H1 (cell line): ENCODE measurements around the gene RPL37A. TPM values are rescaled to one million over a fixed set of nuclear protein-coding genes. Genes with fewer than 3 reads are reported as not detected.

Experiments used
- CTCF ChIA-PET: fragments of 300-600 bp; sonication (Branson Sonifier 250); formaldehyde crosslinking; loops from one replicate; lab custom pipeline; 2021; ENCODE audit not compliant: partially characterized antibody; lab: Charles Lee
- POLR2A ChIA-PET: fragments of 300-600 bp; sonication (Branson Sonifier 250); formaldehyde crosslinking; loops from one replicate; lab custom pipeline; 2021; ENCODE audit warnings: inconsistent platforms; ENCODE audit not compliant: partially characterized antibody; lab: Charles Lee
- DNase-seq, 2 experiments: peaks; one replicate each; pipeline versions ENCODE4 v3.0.0 to v3.0.0-alpha.2; 2010 to 2022; ENCODE audit warnings: low spot score in 2 of 2, low read depth in 1 of 2, mixed read lengths in 1 of 2
- FAIRE-seq: peaks from 2 replicates; lab custom pipeline; 2011; peaks lifted over from hg19 to GRCh38; lab: Jason Lieb, UNC
- H2AFZ ChIP-seq: 2 replicates; pipeline ENCODE4 v1.8.1; 2012; ENCODE audit warnings: low read length, inconsistent platforms
- H2AK5ac ChIP-seq: 2 replicates; pipeline ENCODE4 v1.6.1; 2013; ENCODE audit warnings: low read depth, low read length
- H2BK120ac ChIP-seq: replicated peaks from 2 replicates; pipeline ENCODE3; 2013; ENCODE audit warnings: low read depth, low read length, inconsistent platforms
- H2BK12ac ChIP-seq: 2 replicates; pipeline ENCODE4 v1.6.1; 2013; ENCODE audit warnings: low read depth, low read length
- H2BK15ac ChIP-seq: 2 replicates; pipeline ENCODE4 v1.6.1; 2013; ENCODE audit warnings: low read length
- H2BK20ac ChIP-seq: 2 replicates; pipeline ENCODE4 v1.6.1; 2013; ENCODE audit warnings: low read length
- H2BK5ac ChIP-seq: 2 replicates; pipeline ENCODE4 v1.6.1; 2013; ENCODE audit warnings: low read depth, low read length
- H3K14ac ChIP-seq: 2 replicates; pipeline ENCODE4 v1.6.1; 2013; ENCODE audit warnings: inconsistent platforms; ENCODE audit not compliant: insufficient read length
- H3K18ac ChIP-seq: 2 replicates; pipeline ENCODE4 v1.6.1; 2013; ENCODE audit warnings: low read length; ENCODE audit errors: extremely low read depth
- H3K23ac ChIP-seq: 2 replicates; pipeline ENCODE4 v1.6.1; 2013; ENCODE audit warnings: inconsistent platforms; ENCODE audit not compliant: insufficient read length
- H3K23me2 ChIP-seq: 2 replicates; pipeline ENCODE4 v1.6.1; 2013; ENCODE audit warnings: low read depth, low read length
- H3K27ac ChIP-seq: 2 replicates; pipeline ENCODE4 v1.6.1; 2011; ENCODE audit warnings: low read depth, low read length, inconsistent platforms
- H3K27me3 ChIP-seq, 4 experiments: replicated peaks in 1 of 4; 1 replicate in 1 of 4; 2 replicates in 3 of 4; pipeline versions ENCODE4 v1.6.1 to v1.8.1; 2011 to 2013; ENCODE audit warnings: low read length in 3 of 4, mild to moderate bottlenecking in 3 of 4, inconsistent platforms in 2 of 4, mixed read lengths in 2 of 4, moderate library complexity in 1 of 4; ENCODE audit not compliant: control insufficient read depth in 3 of 4, insufficient read depth in 3 of 4; ENCODE audit errors: extremely low read depth in 1 of 4
- H3K36me3 ChIP-seq, 4 experiments: 2 replicates each; pipeline versions ENCODE4 v1.6.1 to v1.8.1; 2011 to 2013; ENCODE audit warnings: mild to moderate bottlenecking in 4 of 4, low read length in 3 of 4, moderate library complexity in 2 of 4, control low read depth in 1 of 4, inconsistent platforms in 1 of 4; ENCODE audit not compliant: insufficient read depth in 4 of 4, control insufficient read depth in 2 of 4
- H3K4ac ChIP-seq: replicated peaks from 2 replicates; pipeline ENCODE3; 2013; ENCODE audit warnings: low read length, low read depth, mixed read lengths, inconsistent platforms; ENCODE audit not compliant: insufficient read length
- H3K4me1 ChIP-seq, 4 experiments: replicated peaks in 1 of 4; 1 replicate in 1 of 4; 2 replicates in 3 of 4; pipeline versions ENCODE4 v1.6.1 to v1.8.1; 2011 to 2013; ENCODE audit warnings: low read length in 3 of 4, inconsistent platforms in 2 of 4, mixed read lengths in 1 of 4; ENCODE audit not compliant: insufficient read depth in 4 of 4, control insufficient read depth in 3 of 4
- H3K4me2 ChIP-seq, 2 experiments: 2 replicates each; pipeline versions ENCODE4 v1.6.1 to v1.8.1; 2011 to 2013; ENCODE audit warnings: low read depth in 2 of 2, low read length in 2 of 2, control low read depth in 1 of 2, inconsistent platforms in 1 of 2, mild to moderate bottlenecking in 1 of 2; ENCODE audit not compliant: insufficient read depth in 1 of 2
- H3K4me3 ChIP-seq, 4 experiments: fragments of 200-600, 300-600 bp in 1 of 4; sonication (generic), shearing (Covaris generic), sonication (Bioruptor Twin) in 1 of 4; 2 replicates each; pipeline versions ENCODE4 v1.5.1 to v1.8.1; 2011 to 2016; ENCODE audit warnings: low read length in 4 of 4, low read depth in 3 of 4, control low read depth in 2 of 4, inconsistent platforms in 2 of 4, mild to moderate bottlenecking in 2 of 4, mixed read lengths in 1 of 4, moderate library complexity in 1 of 4; ENCODE audit not compliant: insufficient read depth in 2 of 4; ENCODE audit errors: extremely low read depth in 1 of 4
- H3K56ac ChIP-seq: replicated peaks from 2 replicates; pipeline ENCODE3; 2013; ENCODE audit warnings: low read depth, mild to moderate bottlenecking, mixed read lengths, low read length, inconsistent platforms; ENCODE audit not compliant: insufficient read length
- H3K79me1 ChIP-seq: 2 replicates; pipeline ENCODE4 v1.6.1; 2013; ENCODE audit warnings: low read depth, low read length, control low read depth
- H3K79me2 ChIP-seq, 2 experiments: 2 replicates each; pipeline versions ENCODE4 v1.6.1 to v1.8.1; 2012 to 2013; ENCODE audit warnings: low read length in 2 of 2, mild to moderate bottlenecking in 2 of 2, inconsistent platforms in 1 of 2; ENCODE audit not compliant: insufficient read depth in 2 of 2, control insufficient read depth in 1 of 2
- H3K9ac ChIP-seq, 4 experiments: replicated peaks in 1 of 4; 1 replicate in 1 of 4; 2 replicates in 3 of 4; pipeline versions ENCODE4 v1.6.1 to v1.8.1; 2011 to 2013; ENCODE audit warnings: low read depth in 3 of 4, low read length in 3 of 4, control low read depth in 2 of 4, mild to moderate bottlenecking in 2 of 4, moderate library complexity in 2 of 4, inconsistent platforms in 1 of 4; ENCODE audit errors: extremely low read depth in 1 of 4
- H3K9me3 ChIP-seq, 2 experiments: 2 replicates each; pipeline versions ENCODE4 v1.6.1 to v1.8.1; 2012 to 2013; ENCODE audit warnings: mild to moderate bottlenecking in 2 of 2, moderate library complexity in 2 of 2, control low read depth in 1 of 2, inconsistent platforms in 1 of 2, low read depth in 1 of 2, low read length in 1 of 2, mixed read lengths in 1 of 2; ENCODE audit not compliant: insufficient read depth in 2 of 2
- H4K20me1 ChIP-seq, 2 experiments: replicated peaks in 1 of 2; 2 replicates each; pipeline versions ENCODE3 to v1.8.1; 2011 to 2013; ENCODE audit warnings: inconsistent platforms in 2 of 2, low read length in 2 of 2, mild to moderate bottlenecking in 1 of 2; ENCODE audit not compliant: insufficient read depth in 2 of 2, control insufficient read depth in 1 of 2
- H4K5ac ChIP-seq: 2 replicates; pipeline ENCODE4 v1.6.1; 2013; ENCODE audit warnings: low read length, low read depth, mixed read lengths, inconsistent platforms; ENCODE audit not compliant: insufficient read length
- H4K8ac ChIP-seq: 2 replicates; pipeline ENCODE4 v1.8.0; 2013; ENCODE audit warnings: mild to moderate bottlenecking, moderate library complexity, low read length, inconsistent platforms; ENCODE audit not compliant: insufficient read depth; ENCODE audit errors: extremely low read depth
- H4K91ac ChIP-seq: replicated peaks from 2 replicates; pipeline ENCODE3; 2013; ENCODE audit warnings: low read length, mixed read lengths, inconsistent platforms; ENCODE audit not compliant: insufficient read length
- BACH1 ChIP-seq: IDR thresholded peaks from 2 replicates; pipeline ENCODE4 v1.6.1; 2012; ENCODE audit warnings: low read length, improper control_type of control experiment
- GABPA ChIP-seq: IDR thresholded peaks from 2 replicates; pipeline ENCODE4 v1.6.1; 2011; ENCODE audit warnings: mild to moderate bottlenecking, low read length, moderate library complexity, borderline replicate concordance; ENCODE audit not compliant: insufficient read depth
- JUN ChIP-seq: IDR thresholded peaks from 2 replicates; pipeline ENCODE4 v1.6.1; 2011; ENCODE audit warnings: low read depth, mild to moderate bottlenecking, improper control_type of control experiment, low read length
- POLR2AphosphoS5 ChIP-seq: IDR thresholded peaks from 2 replicates; pipeline ENCODE4 v1.6.1; 2011; ENCODE audit warnings: low read depth, low read length
- SIX5 ChIP-seq: IDR thresholded peaks from 2 replicates; pipeline ENCODE4 v1.6.1; 2011; ENCODE audit warnings: mild to moderate bottlenecking, low read depth, low read length
- SP1 ChIP-seq: IDR thresholded peaks from 2 replicates; pipeline ENCODE4 v1.6.1; 2011; ENCODE audit warnings: low read depth, low read length
- TCF12 ChIP-seq: IDR thresholded peaks from 2 replicates; pipeline ENCODE4 v1.6.1; 2011; ENCODE audit warnings: low read depth, mild to moderate bottlenecking, low read length
- TEAD4 ChIP-seq: IDR thresholded peaks from 2 replicates; pipeline ENCODE4 v1.6.1; 2012; ENCODE audit warnings: low read depth, low read length, inconsistent platforms, mixed read lengths
- WGBS, 2 experiments: shearing (Covaris generic) in 1 of 2; methylation state at CpG; one replicate each; pipeline versions ENCODE4 v1.1.6 to v1.1.7; 2013 to 2015; ENCODE audit warnings: low lambda C conversion rate in 2 of 2, mixed read lengths in 2 of 2, inconsistent platforms in 1 of 2, low coverage in 1 of 2, missing lambda C conversion rate in 1 of 2; ENCODE audit not compliant: insufficient replicate concordance in 2 of 2, insufficient coverage in 1 of 2, insufficient read length in 1 of 2; ENCODE audit errors: extremely low coverage in 1 of 2, missing lambda C conversion rate in 1 of 2; 5-methylcytosine and 5-hydroxymethylcytosine counted together
- polyA plus RNA-seq, 7 experiments: library from polyadenylated mRNA; depleted of rRNA in 3 of 7; stranded (reverse) in 5 of 7; unstranded in 2 of 7; fragments of >200 nt in 5 of 7; fragments of 200-250 nt in 2 of 7; gene quantifications; 1 replicate in 5 of 7; 2 replicates in 1 of 7; 4 replicates in 1 of 7; pipeline versions ENCODE4 v1.2.1 to v1.2.3, GENCODE V29; 2011 to 2013; ENCODE audit warnings: missing spikeins in 2 of 7, mixed read lengths in 2 of 7
- total RNA-seq: library from RNA; stranded (reverse); fragmentation: NEBNext Ultra II Directional; extraction: Animal tissue kit (Norgen Biotek cat#: 25700); gene quantifications from 2 replicates; pipeline ENCODE4 v1.2.1, GENCODE V29; 2021
- TF ChIP-seq, protein P1 (sequence below): IDR thresholded peaks from 2 replicates; pipeline ENCODE4 v1.6.1; 2011; ENCODE audit warnings: low read length, improper control_type of control experiment
- TF ChIP-seq, protein P2 (sequence below): IDR thresholded peaks from 2 replicates; pipeline ENCODE4 v1.6.1; 2011; ENCODE audit warnings: low read depth, mild to moderate bottlenecking, low read length; ENCODE audit not compliant: insufficient read depth

RPL37A gene
- total and polyA plus RNA-seq, 2 of the 8 experiments (the other 6 are each of a cell fraction or from before 2014, with no cell fraction given): 1,737 to 3,180 TPM

DNA sequence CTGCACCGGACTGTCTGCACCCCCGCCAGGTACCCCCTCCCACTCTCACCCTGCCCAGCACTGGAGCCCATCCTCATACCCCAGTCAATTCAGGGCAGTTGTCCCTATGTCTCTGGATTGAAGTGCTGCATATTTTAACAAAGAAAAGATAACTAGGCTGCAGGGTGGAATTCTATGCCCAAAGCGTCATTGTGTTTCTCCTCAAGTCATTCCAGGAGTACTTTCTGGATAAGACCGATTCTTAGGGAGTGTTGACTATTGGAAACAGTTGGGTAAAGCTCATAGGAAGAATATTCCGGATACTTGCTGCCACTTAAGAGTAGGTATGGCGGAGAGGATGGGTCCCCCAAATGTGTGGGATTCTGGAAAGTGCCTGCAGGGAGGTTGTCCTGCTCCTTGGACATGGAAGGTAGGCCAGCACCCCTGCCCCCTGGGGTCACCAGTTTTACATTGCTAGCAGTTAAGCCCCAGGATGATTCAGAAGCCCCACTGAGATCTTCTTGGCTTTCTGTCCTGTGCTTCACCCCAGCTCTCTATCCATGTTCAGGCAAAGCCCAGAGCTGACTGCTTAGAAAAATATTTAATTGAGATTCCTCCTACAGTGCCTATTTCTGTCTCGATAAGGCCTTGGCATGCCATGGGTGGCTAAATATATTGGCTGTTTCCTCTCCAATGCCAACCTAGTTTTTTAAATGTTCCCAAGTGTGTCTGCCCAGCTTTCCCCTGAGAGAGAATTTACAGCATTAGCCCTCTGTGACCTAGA, 48.2 kb downstream of the RPL37A start:
- no peak overlapping the region for H4K5ac ChIP-seq
- H3K27ac ChIP-seq: no peak overlapping the region
- ChIA-PET POLR2A (no interaction called here), CTCF (interaction anchor here (0.8 to 1.4 kb wide), 3 partner anchors 11 to 27 kb away, joined by 3 to 4 read pairs (median 3); no protein-coding TSS in a partner anchor)
- no peak overlapping the region for H2BK15ac ChIP-seq
- no peak overlapping the region for H2AFZ ChIP-seq
- no peak overlapping the region for H2BK5ac ChIP-seq
- no peaks in the 10 kb centered on the region for H4K20me1 ChIP-seq
- no peak overlapping the region for H4K8ac ChIP-seq
- H3K4me1 ChIP-seq: peaks cover 3 to 6% (median 5%) of the 10 kb centered on the region in 4 experiments; a peak in 5 of 7 replicates
- no peak overlapping the region for H3K56ac ChIP-seq
- no peak overlapping the region for H2BK12ac ChIP-seq
- no peak overlapping the region for H3K23ac ChIP-seq
- H3K23me2 ChIP-seq: no peaks in the 10 kb centered on the region
- no peak for DNase-seq
- H3K79me1 ChIP-seq: no peaks in the 10 kb centered on the region
- no peak overlapping the region for H3K4me2 ChIP-seq
- no peaks in the 10 kb centered on the region for H3K36me3 ChIP-seq
- no peak overlapping the region for H4K91ac ChIP-seq
- no peak overlapping the region for H3K9ac ChIP-seq
- H2BK20ac ChIP-seq: no peak overlapping the region
- no peak overlapping the region for H2AK5ac ChIP-seq
- H3K4ac ChIP-seq: no peak overlapping the region
- no peak overlapping the region for H3K18ac ChIP-seq
- no peak overlapping the region for H3K14ac ChIP-seq
- H3K4me3 ChIP-seq: no peak overlapping the region
- TF ChIP-seq TEAD4 (no peak), SP1 (no peak), BACH1 (no peak), GABPA (no peak), SIX5 (no peak), POLR2AphosphoS5 (no peak), TCF12 (no peak), JUN (no peak)
- TF ChIP-seq, protein P1, sequence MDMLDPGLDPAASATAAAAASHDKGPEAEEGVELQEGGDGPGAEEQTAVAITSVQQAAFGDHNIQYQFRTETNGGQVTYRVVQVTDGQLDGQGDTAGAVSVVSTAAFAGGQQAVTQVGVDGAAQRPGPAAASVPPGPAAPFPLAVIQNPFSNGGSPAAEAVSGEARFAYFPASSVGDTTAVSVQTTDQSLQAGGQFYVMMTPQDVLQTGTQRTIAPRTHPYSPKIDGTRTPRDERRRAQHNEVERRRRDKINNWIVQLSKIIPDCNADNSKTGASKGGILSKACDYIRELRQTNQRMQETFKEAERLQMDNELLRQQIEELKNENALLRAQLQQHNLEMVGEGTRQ: no peak
- TF ChIP-seq, protein P2, sequence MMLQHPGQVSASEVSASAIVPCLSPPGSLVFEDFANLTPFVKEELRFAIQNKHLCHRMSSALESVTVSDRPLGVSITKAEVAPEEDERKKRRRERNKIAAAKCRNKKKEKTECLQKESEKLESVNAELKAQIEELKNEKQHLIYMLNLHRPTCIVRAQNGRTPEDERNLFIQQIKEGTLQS: no peak
- no peaks in the 10 kb centered on the region for H3K9me3 ChIP-seq
- 93% methylated on average over 7 of the region's 7 CpGs; no CpG with 5 or more reads in 1 of the 2 experiments for WGBS, 2 experiments
- no peaks in the 10 kb centered on the region; a peak in 1 of 4 replicates for H3K79me2 ChIP-seq
- no peaks in the 10 kb centered on the region for H3K27me3 ChIP-seq
- H2BK120ac ChIP-seq: no peak overlapping the region
- no peak for FAIRE-seq
